ENCODE measurements around the gene PTCD2.

Gene PTCD2

DNA sequence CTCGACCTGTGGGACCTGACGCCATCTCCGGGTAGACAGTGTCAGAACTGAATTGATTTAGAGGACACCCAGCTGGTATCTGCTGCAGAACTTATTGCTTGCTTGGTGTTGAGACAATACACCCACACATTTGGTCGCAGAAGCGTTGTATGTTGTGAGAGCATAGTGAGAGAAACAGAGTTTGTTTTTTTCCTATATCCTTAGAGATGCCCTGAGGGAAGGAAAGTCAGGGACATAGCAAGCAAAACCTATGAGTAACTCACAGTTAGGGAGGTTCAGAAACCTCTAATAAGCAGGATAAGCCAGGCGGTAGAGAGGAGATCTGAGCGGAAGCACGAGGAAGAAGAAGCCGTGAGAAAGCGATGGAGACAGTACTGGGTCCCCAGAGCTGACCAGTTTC lies 59.8 kb downstream of the PTCD2 start:
- Histone ChIP-seq H3K9me2 (replicated peaks; ENCODE audit: low read depth, low read length) (no peaks in the 10 kb centered on the region), H3K4me1 (ENCODE audit: insufficient read depth, low read length, poor library complexity, severe bottlenecking) (no peaks in the 10 kb centered on the region), H3K9me3 (ENCODE audit: insufficient read depth, low read depth, low read length) (no peaks in the 10 kb centered on the region), H3K9ac (ENCODE audit: low read depth, low read length, poor library complexity, severe bottlenecking) (no peak overlapping the region), H3K79me2 (ENCODE audit: insufficient read depth, low read length) (no peaks in the 10 kb centered on the region), H4K20me1 (ENCODE audit: insufficient read depth, low read length, poor library complexity, severe bottlenecking) (no peaks in the 10 kb centered on the region), H3K4me2 (ENCODE audit: low read depth, low read length, poor library complexity, severe bottlenecking) (no peak overlapping the region), H3K4me3 (ENCODE audit: low read length, poor library complexity, severe bottlenecking) (no peak overlapping the region), H3F3A (ENCODE audit: low read depth) (no peaks in the 10 kb centered on the region), H2AFZ (ENCODE audit: low read length) (no peak overlapping the region), H3K27me3 (ENCODE audit: insufficient read depth, low read length, poor library complexity, severe bottlenecking) (no peaks in the 10 kb centered on the region), H3K36me3 (ENCODE audit: insufficient read depth, low read length) (no peaks in the 10 kb centered on the region)
- TF ChIP-seq CTCF (conservative IDR thresholded peaks at IDR 0.05; ENCODE audit: low read length) (no peak), EZH2phosphoT487 (IDR thresholded peaks at IDR 0.05; ENCODE audit: borderline replicate concordance) (no peak)

GRCh38 chr5:72380492-72381274 lies 60.5 kb downstream of the PTCD2 start:
- TF ChIP-seq CTCF (conservative IDR thresholded peaks at IDR 0.05; ENCODE audit: low read length): no peak
- no peak for TF ChIP-seq EZH2phosphoT487 (IDR thresholded peaks at IDR 0.05; ENCODE audit: borderline replicate concordance)
- no peak overlapping the region for H3K9ac ChIP-seq (ENCODE audit: low read depth, low read length, poor library complexity, severe bottlenecking)
- no peaks in the 10 kb centered on the region for H3K79me2 ChIP-seq (ENCODE audit: insufficient read depth, low read length)
- no peak overlapping the region for H3K4me3 ChIP-seq (ENCODE audit: low read length, poor library complexity, severe bottlenecking)
- no peaks in the 10 kb centered on the region for H3K27me3 ChIP-seq (ENCODE audit: insufficient read depth, low read length, poor library complexity, severe bottlenecking)
- H3K4me2 ChIP-seq (ENCODE audit: low read depth, low read length, poor library complexity, severe bottlenecking): no peak overlapping the region
- H3F3A ChIP-seq (ENCODE audit: low read depth): no peaks in the 10 kb centered on the region
- no peaks in the 10 kb centered on the region for H4K20me1 ChIP-seq (ENCODE audit: insufficient read depth, low read length, poor library complexity, severe bottlenecking)
- H3K9me3 ChIP-seq (ENCODE audit: insufficient read depth, low read depth, low read length): no peaks in the 10 kb centered on the region
- no peaks in the 10 kb centered on the region for H3K36me3 ChIP-seq (ENCODE audit: insufficient read depth, low read length)
- no peaks in the 10 kb centered on the region for H3K4me1 ChIP-seq (ENCODE audit: insufficient read depth, low read length, poor library complexity, severe bottlenecking)
- H2AFZ ChIP-seq (ENCODE audit: low read length): no peak overlapping the region
- no peaks in the 10 kb centered on the region for H3K9me2 ChIP-seq (replicated peaks; ENCODE audit: low read depth, low read length)

GRCh38 chr5:72383280-72383679 lies 63.1 kb downstream of the PTCD2 start:
- Histone ChIP-seq H4K20me1 (ENCODE audit: insufficient read depth, low read length, poor library complexity, severe bottlenecking) (no peaks in the 10 kb centered on the region), H3K4me3 (ENCODE audit: low read length, poor library complexity, severe bottlenecking) (no peak overlapping the region), H3K27me3 (ENCODE audit: insufficient read depth, low read length, poor library complexity, severe bottlenecking) (no peaks in the 10 kb centered on the region), H3K9me3 (ENCODE audit: insufficient read depth, low read depth, low read length) (no peaks in the 10 kb centered on the region), H3K4me1 (ENCODE audit: insufficient read depth, low read length, poor library complexity, severe bottlenecking) (no peaks in the 10 kb centered on the region), H3K79me2 (ENCODE audit: insufficient read depth, low read length) (no peaks in the 10 kb centered on the region), H3K4me2 (ENCODE audit: low read depth, low read length, poor library complexity, severe bottlenecking) (no peak overlapping the region), H3K9me2 (replicated peaks; ENCODE audit: low read depth, low read length) (no peaks in the 10 kb centered on the region), H3F3A (ENCODE audit: low read depth) (no peaks in the 10 kb centered on the region), H3K36me3 (ENCODE audit: insufficient read depth, low read length) (no peaks in the 10 kb centered on the region), H2AFZ (ENCODE audit: low read length) (no peak overlapping the region), H3K9ac (ENCODE audit: low read depth, low read length, poor library complexity, severe bottlenecking) (no peak overlapping the region)
- no peak for TF ChIP-seq CTCF (conservative IDR thresholded peaks at IDR 0.05; ENCODE audit: low read length)
- TF ChIP-seq EZH2phosphoT487 (IDR thresholded peaks at IDR 0.05; ENCODE audit: borderline replicate concordance): no peak
